Colonic mucosa (tissue), 4 donors: ENCODE measurements around the gene PALMD. TPM values are rescaled to one million over a fixed set of nuclear protein-coding genes. Genes with fewer than 3 reads are reported as not detected.

Experiments used
- DNase-seq: peaks from one replicate; pipeline ENCODE4 v3.0.0-alpha.2; 2020
- H3K27ac ChIP-seq: fragments of 200-600 bp; one replicate; pipeline ENCODE4 v1.8.0; 2021
- H3K27me3 ChIP-seq: fragments of 200-600 bp; one replicate; pipeline ENCODE4 v1.8.0; 2021
- H3K36me3 ChIP-seq: fragments of 200-600 bp; one replicate; pipeline ENCODE4 v1.8.0; 2021
- H3K4me1 ChIP-seq: fragments of 200-600 bp; one replicate; pipeline ENCODE4 v1.8.0; 2021; ENCODE audit warnings: mild to moderate bottlenecking
- H3K4me3 ChIP-seq: fragments of 200-600 bp; one replicate; pipeline ENCODE4 v1.8.0; 2021
- H3K9ac ChIP-seq, 2 donors: one replicate each; pipeline ENCODE4 v1.7.0; 2013; ENCODE audit warnings: control low read depth in 2 of 2, low read depth in 2 of 2, low read length in 2 of 2
- H3K9me3 ChIP-seq: fragments of 200-600 bp; one replicate; pipeline ENCODE4 v1.8.0; 2021
- intact Hi-C: fragments of 100-400 bp; cut with DNase I; formaldehyde crosslinking; loops from one replicate; pipeline ENCODE4 v1.14.1; 2022
- total RNA-seq, 2 donors: library from RNA; stranded (reverse); fragmentation: NEBNext Ultra II Directional in 1 of 2; extraction: Animal tissue kit (Norgen Biotek cat#: 25700) in 1 of 2; gene quantifications; one replicate each; pipeline ENCODE4 v1.2.1, GENCODE V29; 2021
- TF ChIP-seq, protein P1 (sequence below): fragments of 200-600 bp; IDR thresholded peaks from one replicate; pipeline ENCODE4 v1.8.0; 2022; ENCODE audit warnings: antibody characterized with exemption, mild to moderate bottlenecking
- donor health status: healthy.
- donor health status: DM: no; HTN: no; CAD: no.
- donor health status: DM: no; HTN: no; CAD: no.

PALMD gene
- total RNA-seq, 2 donors from 2014 or later = 1.4 to 2.2 TPM

DNA sequence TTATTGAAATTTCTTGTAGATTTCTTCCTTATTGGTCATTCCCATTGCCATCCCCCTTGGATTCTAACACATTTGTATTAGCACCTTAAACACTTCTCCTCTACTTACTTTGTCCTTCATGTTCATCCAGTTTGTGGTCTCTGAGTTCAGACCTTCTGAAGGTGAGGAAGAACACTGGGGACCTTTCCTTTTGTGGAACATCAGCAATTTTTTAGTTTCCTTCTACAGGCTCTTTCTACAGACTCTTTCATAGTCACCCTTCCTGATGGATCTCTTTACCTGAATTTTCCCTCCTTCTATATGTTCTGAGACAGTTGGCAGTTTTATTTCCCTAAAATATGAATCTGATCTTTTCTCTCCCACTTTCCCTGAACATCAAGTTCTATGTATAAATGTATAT is 4.4 kb upstream of the PALMD start:
- H3K9me3 ChIP-seq = no peaks in the 10 kb centered on the region
- TF ChIP-seq, protein P1, sequence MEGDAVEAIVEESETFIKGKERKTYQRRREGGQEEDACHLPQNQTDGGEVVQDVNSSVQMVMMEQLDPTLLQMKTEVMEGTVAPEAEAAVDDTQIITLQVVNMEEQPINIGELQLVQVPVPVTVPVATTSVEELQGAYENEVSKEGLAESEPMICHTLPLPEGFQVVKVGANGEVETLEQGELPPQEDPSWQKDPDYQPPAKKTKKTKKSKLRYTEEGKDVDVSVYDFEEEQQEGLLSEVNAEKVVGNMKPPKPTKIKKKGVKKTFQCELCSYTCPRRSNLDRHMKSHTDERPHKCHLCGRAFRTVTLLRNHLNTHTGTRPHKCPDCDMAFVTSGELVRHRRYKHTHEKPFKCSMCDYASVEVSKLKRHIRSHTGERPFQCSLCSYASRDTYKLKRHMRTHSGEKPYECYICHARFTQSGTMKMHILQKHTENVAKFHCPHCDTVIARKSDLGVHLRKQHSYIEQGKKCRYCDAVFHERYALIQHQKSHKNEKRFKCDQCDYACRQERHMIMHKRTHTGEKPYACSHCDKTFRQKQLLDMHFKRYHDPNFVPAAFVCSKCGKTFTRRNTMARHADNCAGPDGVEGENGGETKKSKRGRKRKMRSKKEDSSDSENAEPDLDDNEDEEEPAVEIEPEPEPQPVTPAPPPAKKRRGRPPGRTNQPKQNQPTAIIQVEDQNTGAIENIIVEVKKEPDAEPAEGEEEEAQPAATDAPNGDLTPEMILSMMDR = no peak
- intact Hi-C loops = no loop called here
- no peak overlapping the region for H3K4me3 ChIP-seq
- no peaks in the 10 kb centered on the region for H3K36me3 ChIP-seq
- no peaks in the 10 kb centered on the region for H3K27me3 ChIP-seq
- H3K27ac ChIP-seq = no peak overlapping the region
- DNase-seq = no peak
- no peak overlapping the region for H3K9ac ChIP-seq
- no peaks in the 10 kb centered on the region for H3K4me1 ChIP-seq

DNA sequence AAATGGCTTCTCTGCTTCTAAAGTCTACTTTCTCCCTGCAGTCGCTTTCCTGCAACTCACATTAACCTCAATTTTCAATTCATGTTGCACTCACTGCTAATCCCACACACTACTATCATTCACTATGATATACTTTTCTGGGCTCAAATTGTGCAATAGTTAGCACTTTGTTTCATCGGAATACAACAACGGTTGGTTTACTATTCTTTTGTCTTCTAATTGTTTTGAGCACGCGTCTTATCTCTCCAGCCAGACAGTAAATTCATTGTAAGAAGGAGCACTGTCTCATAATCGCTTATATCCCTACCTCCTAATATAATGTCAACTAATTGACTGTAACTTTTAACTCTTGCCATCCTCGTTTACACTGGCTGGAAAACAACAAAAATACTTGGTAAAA is 3.9 kb upstream of the PALMD start:
- Histone ChIP-seq H3K9ac (no peak overlapping the region), H3K36me3 (no peaks in the 10 kb centered on the region), H3K4me3 (no peak overlapping the region), H3K27ac (no peak overlapping the region), H3K4me1 (no peaks in the 10 kb centered on the region), H3K9me3 (no peaks in the 10 kb centered on the region), H3K27me3 (no peaks in the 10 kb centered on the region)
- TF ChIP-seq, protein P1 = no peak
- intact Hi-C loops = no loop called here
- no peak for DNase-seq

DNA sequence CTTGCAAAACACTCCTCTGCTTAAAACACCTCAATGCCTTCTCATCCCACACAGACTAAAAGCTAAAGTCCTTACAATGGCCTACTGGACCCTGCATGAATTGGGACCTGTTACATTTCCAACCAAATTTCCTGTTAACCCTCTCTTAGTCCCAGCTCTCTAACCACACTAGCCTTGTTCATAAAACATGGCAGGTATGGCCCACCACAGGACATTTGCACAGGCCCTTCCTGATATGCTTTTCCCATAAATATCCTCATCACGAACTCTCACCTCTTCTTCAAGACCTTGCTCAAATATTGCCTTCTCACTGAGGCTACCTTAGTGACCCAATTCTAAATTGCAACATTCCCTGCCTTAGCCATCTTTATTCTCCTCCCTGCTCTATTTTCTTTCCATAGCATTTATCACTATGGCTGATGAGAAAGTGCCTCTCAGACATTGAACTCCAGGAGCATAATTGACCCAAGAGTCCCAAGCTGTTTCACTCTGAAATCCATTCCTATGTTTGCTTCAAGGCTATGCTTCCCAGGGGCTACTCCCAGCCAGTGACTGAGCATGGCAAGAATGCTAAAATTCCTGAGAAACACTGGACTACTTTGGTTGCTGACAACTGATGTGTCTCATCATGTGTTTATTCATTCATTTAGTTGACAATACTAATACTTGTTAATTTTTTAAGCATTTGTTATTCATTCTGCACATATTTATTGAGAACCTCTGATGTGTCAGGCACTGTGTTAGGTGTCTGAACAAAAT is 2.7 kb upstream of the PALMD start:
- Histone ChIP-seq H3K9ac (no peak overlapping the region), H3K27ac (no peak overlapping the region), H3K27me3 (no peaks in the 10 kb centered on the region), H3K4me3 (no peak overlapping the region), H3K4me1 (no peaks in the 10 kb centered on the region), H3K9me3 (no peaks in the 10 kb centered on the region), H3K36me3 (no peaks in the 10 kb centered on the region)
- intact Hi-C loops = no loop called here
- DNase-seq = no peak
- TF ChIP-seq, protein P1 = no peak

DNA sequence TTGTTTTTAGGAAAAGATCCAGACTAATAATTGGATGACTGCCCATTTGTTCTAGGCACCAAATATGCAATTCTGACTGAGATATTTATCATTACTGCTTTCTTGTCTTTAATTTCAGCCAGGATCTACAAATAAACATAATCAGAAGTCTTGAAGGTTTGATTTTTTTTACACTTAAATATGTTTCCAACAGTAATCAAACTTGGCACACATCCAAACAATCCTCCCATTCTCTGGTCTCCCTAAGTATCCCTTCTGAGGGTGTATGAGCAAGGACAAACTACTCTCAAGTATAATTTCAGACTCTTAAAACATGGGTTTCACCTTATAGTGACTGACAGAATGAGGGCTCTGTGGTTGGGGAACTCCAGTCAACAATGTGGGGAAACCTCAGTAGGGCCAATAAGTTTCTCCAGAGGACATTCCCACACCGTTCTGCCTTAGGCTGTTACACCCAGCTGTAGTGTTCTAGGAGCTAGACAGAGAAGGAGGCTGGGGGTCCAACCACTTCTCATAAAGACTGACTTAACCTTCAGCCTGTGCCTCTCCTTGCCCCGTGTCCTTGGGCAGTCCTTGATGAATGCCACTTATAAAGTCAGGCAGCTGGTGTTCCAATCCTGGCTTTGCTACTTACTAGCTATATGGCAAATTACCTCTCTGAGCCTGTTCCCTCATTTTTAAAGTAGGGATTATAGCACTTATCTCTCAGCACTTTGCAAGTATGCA is 1.5 kb upstream of the PALMD start:
- Histone ChIP-seq H3K4me3 (no peak overlapping the region), H3K27ac (no peak overlapping the region)
- TF ChIP-seq, protein P1 = no peak

DNA sequence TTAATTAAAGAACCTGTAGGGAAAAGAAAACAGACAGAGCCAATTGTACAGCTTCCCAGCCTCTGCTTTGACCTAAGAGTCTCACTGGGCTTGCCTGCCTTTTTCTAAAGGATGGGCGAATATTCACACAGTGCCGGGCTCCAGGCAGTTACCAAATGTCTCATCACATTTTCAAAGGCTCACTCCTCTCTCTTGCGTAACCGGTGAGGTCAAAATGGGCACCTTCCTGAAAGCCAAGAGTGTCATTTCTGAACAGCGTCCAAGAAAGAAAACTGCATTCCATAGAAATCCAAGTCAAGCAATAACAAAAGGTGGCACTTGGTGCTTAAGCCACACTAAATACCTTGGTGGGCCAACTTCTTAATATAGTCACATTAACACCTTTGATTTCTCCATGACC is 710 bp upstream of the PALMD start:
- Histone ChIP-seq H3K4me3 (no peak overlapping the region), H3K27me3 (no peaks in the 10 kb centered on the region), H3K4me1 (no peaks in the 10 kb centered on the region), H3K9me3 (no peaks in the 10 kb centered on the region), H3K9ac (no peak overlapping the region), H3K27ac (no peak overlapping the region), H3K36me3 (no peaks in the 10 kb centered on the region)
- intact Hi-C loops = no loop called here
- TF ChIP-seq, protein P1 = no peak
- DNase-seq = no peak

More for the DNA sequence above, 1.5 kb upstream of the PALMD start:
- Histone ChIP-seq H3K27me3 (no peaks in the 10 kb centered on the region), H3K9me3 (no peaks in the 10 kb centered on the region), H3K9ac (no peak overlapping the region), H3K36me3 (no peaks in the 10 kb centered on the region), H3K4me1 (no peaks in the 10 kb centered on the region)
- no peak for DNase-seq
- intact Hi-C loops = no loop called here
